ENCODE measurements around the gene THSD4. TPM values are rescaled to one million over a fixed set of nuclear protein-coding genes. Genes with fewer than 3 reads are reported as not detected.

Gene THSD4
- total RNA-seq, 5 donors from 2014 or later (not counting 1 experiment from before 2014, with no cell fraction given) = 0.03 to 0.23 (median 0.18) TPM; not detected in 2

DNA sequence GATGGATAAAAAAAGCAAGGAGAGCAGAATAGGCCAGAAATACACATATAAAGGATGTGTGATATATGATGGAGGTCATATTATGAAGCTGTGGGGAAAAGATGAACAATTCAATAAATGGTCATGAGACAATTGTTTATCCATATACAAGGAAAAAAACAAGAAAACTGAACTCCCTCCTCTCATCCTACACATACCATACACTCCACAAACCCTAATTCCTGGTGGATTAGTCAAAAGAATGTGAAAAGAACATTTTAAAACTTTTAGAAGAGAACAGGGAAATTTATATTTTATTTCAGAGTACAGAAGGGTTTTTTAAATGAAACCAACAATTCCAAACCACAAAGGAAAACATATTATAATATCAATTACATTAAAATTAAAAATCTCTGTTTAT lies 660.6 kb downstream of the THSD4 start:
- Histone ChIP-seq H3K9me3 (no peaks in the 10 kb centered on the region), H3K4me1 (ENCODE audit: control insufficient read depth in 1 of 2, extremely low read depth in 1 of 2, insufficient read depth in 2 of 2, low read length in 2 of 2) (no peaks in the 10 kb centered on the region), H3K27ac (ENCODE audit: low read length) (no peak overlapping the region), H3K36me3 (ENCODE audit: control insufficient read depth in 2 of 2, extremely low read depth in 1 of 2, insufficient read depth in 1 of 2, low read length in 1 of 2) (no peaks in the 10 kb centered on the region), H3K4me3 (ENCODE audit: control insufficient read depth in 1 of 2, extremely low read depth in 1 of 2, low read length in 1 of 2) (no peak overlapping the region), H3K27me3 (replicated peaks in 1 of 2; ENCODE audit: control insufficient read depth in 2 of 2, extremely low read depth in 1 of 2, insufficient read depth in 2 of 2, low read length in 1 of 2) (no peaks in the 10 kb centered on the region)
- Mint-ChIP-seq H3K36me3 (no peaks in the 10 kb centered on the region), H3K27ac (no peak overlapping the region), H3K4me3 (no peak overlapping the region), H3K9me3 (no peaks in the 10 kb centered on the region), H3K4me1 (peaks cover 0 to 6% (median 3%) of the 10 kb centered on the region in 3 donors), H3K27me3 (peaks cover 0 to 3% of the 10 kb centered on the region in 2 donors)
- ATAC-seq (replicated peaks in 1 of 4) (no peak), DNase-seq (no peak)
- ChIA-PET POLR2A (no interaction called here), CTCF (no interaction called here)

DNA sequence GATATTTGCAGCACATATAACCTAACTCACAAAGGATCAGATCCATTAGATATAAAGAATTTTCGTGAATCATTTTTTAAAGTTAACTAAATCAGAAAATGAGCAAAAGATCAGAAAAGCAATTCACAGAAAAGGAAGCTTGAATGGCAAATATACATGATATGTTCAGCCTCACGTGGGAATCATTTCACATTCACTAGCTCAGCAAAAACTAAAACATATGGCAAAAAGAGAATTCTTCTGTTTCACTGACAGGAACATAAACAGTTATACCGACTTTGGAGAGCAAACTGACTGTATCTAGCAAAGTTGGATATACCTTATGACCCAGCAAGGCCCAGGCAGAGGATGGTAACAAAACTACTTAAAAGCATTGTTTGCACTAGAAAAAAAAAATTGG lies 661.0 kb downstream of the THSD4 start:
- H3K4me1 Mint-ChIP-seq = peaks cover 0 to 6% (median 3%) of the 10 kb centered on the region in 3 donors
- Histone ChIP-seq H3K4me1 (ENCODE audit: control insufficient read depth in 1 of 2, extremely low read depth in 1 of 2, insufficient read depth in 2 of 2, low read length in 2 of 2) (no peaks in the 10 kb centered on the region), H3K9me3 (no peaks in the 10 kb centered on the region), H3K27me3 (replicated peaks in 1 of 2; ENCODE audit: control insufficient read depth in 2 of 2, extremely low read depth in 1 of 2, insufficient read depth in 2 of 2, low read length in 1 of 2) (no peaks in the 10 kb centered on the region), H3K4me3 (ENCODE audit: control insufficient read depth in 1 of 2, extremely low read depth in 1 of 2, low read length in 1 of 2) (no peak overlapping the region), H3K36me3 (ENCODE audit: control insufficient read depth in 2 of 2, extremely low read depth in 1 of 2, insufficient read depth in 1 of 2, low read length in 1 of 2) (no peaks in the 10 kb centered on the region), H3K27ac (ENCODE audit: low read length) (no peak overlapping the region)
- ATAC-seq (replicated peaks in 1 of 4) (no peak), DNase-seq (no peak)
- H3K36me3 Mint-ChIP-seq = no peaks in the 10 kb centered on the region
- CTCF ChIA-PET = no interaction called here
- 67% methylated on average over 2 of the region's 3 CpGs for WGBS (ENCODE audit: insufficient coverage)
- no peaks in the 10 kb centered on the region for H3K9me3 Mint-ChIP-seq
- H3K27ac Mint-ChIP-seq = no peak overlapping the region
- H3K27me3 Mint-ChIP-seq = peaks cover 0 to 7% of the 10 kb centered on the region in 2 donors
- POLR2A ChIA-PET = no interaction called here
- H3K4me3 Mint-ChIP-seq = no peak overlapping the region

DNA sequence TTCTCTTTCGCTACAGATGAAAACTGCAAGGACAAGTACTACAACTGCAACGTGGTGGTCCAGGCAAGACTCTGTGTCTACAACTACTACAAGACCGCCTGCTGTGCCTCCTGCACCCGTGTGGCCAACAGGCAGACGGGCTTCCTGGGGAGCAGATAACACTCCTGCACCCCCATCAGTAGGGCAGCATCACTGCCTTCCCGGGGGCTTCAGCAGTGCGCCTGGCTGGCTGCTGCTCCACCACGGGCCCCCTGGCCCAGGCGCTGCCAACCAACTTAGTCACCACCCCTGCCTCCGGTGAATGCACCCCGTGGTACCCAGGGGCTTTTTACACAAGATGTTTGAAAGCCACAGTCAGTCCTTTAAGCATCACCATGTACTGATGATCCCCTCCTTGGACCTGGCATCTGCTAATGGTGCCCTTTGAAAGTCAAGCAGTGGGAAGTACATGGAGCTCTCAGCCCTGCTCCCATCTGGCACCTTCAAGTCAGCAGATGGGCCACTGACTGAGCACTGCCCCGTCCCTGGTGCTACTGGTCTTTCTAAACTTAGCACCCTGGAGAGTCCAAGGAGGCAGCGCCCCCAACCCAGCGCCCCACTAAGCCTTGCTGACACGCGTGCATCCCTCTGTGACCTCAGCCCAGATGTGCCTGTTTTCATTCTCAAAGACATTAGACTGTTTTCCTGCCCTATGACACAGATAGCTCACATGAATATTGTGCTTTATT lies 662.1 kb downstream of the THSD4 start:
- WGBS (ENCODE audit: insufficient coverage) = 84% methylated on average over 13 of the region's 16 CpGs
- CTCF ChIA-PET = interaction anchor here (0.5 kb wide), 2 partner anchors 378 to 381 kb away, joined by 3 read pairs; no protein-coding TSS in a partner anchor
- H3K27ac ChIP-seq (ENCODE audit: low read length) = no peak overlapping the region

DNA sequence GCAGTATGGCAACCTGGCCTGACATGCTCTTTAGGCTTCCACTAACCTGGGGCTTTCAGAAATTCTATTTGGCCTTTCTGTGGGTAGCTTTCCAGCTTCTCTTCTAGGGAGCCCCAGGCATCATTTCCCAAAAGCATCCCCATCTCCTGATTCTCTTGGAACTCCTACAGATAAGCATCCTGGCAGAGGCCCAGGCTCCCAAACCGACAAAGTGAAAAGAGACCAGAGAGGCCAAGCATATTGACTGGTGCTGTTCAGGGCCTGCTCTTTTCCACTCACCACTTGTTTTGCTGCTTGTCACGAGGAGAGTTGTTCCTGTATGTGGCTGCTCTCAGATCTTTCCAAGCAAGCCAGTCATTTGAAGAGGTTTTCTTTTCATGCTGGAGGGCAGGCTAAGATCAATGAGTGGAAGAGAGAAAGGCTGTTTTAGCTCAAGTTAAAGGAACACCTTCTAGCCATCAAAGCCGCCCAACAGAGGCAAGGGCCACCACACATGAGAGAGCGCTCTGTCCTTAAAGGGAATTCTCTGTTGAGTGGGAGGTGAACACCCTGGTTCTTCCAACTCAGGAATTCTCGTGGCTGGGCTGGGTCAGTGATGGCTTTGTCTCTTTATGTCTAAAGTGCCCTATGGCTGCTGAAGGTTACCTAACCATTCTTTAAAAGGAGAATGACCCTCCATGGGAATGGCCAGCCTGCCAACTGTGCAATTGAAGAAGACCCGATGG lies 664.0 kb downstream of the THSD4 start:
- WGBS (ENCODE audit: insufficient coverage) = 80% methylated on average over 1 of the region's 6 CpGs
- Mint-ChIP-seq H3K4me1 (peaks cover 0 to 6% (median 3%) of the 10 kb centered on the region in 3 donors), H3K4me3 (no peak overlapping the region), H3K9me3 (no peaks in the 10 kb centered on the region), H3K27me3 (peaks cover 0 to 21% of the 10 kb centered on the region in 2 donors), H3K27ac (no peak overlapping the region), H3K36me3 (no peaks in the 10 kb centered on the region)
- Histone ChIP-seq H3K9me3 (no peaks in the 10 kb centered on the region), H3K36me3 (ENCODE audit: control insufficient read depth in 2 of 2, extremely low read depth in 1 of 2, insufficient read depth in 1 of 2, low read length in 1 of 2) (no peaks in the 10 kb centered on the region), H3K4me1 (ENCODE audit: control insufficient read depth in 1 of 2, extremely low read depth in 1 of 2, insufficient read depth in 2 of 2, low read length in 2 of 2) (no peaks in the 10 kb centered on the region), H3K4me3 (ENCODE audit: control insufficient read depth in 1 of 2, extremely low read depth in 1 of 2, low read length in 1 of 2) (no peak overlapping the region), H3K27ac (ENCODE audit: low read length) (no peak overlapping the region), H3K27me3 (replicated peaks in 1 of 2; ENCODE audit: control insufficient read depth in 2 of 2, extremely low read depth in 1 of 2, insufficient read depth in 2 of 2, low read length in 1 of 2) (peaks cover 0 to 14% of the 10 kb centered on the region in 2 experiments)
- ChIA-PET CTCF (interaction anchor here (0.6 to 1.3 kb wide), 5 partner anchors 26 to 295 kb away, joined by 3 to 15 read pairs (median 3); no protein-coding TSS in a partner anchor), POLR2A (interaction anchor here (0.6 kb wide), 2 partner anchors 159 to 1423 kb away, joined by 3 to 5 read pairs; no protein-coding TSS in a partner anchor)
- no peak for ATAC-seq (replicated peaks in 1 of 4)
- DNase-seq = no peak

More for the DNA sequence above, 662.1 kb downstream of the THSD4 start:
- no peak for ATAC-seq (replicated peaks in 1 of 4)
- Mint-ChIP-seq H3K27me3 (peaks cover 0 to 12% of the 10 kb centered on the region in 2 donors), H3K9me3 (no peaks in the 10 kb centered on the region), H3K27ac (no peak overlapping the region), H3K36me3 (no peaks in the 10 kb centered on the region), H3K4me3 (no peak overlapping the region), H3K4me1 (peaks cover 0 to 6% (median 3%) of the 10 kb centered on the region in 3 donors)
- H3K4me1 ChIP-seq (ENCODE audit: control insufficient read depth in 1 of 2, extremely low read depth in 1 of 2, insufficient read depth in 2 of 2, low read length in 2 of 2) = no peaks in the 10 kb centered on the region
- DNase-seq = no peak
- no peaks in the 10 kb centered on the region for H3K36me3 ChIP-seq (ENCODE audit: control insufficient read depth in 2 of 2, extremely low read depth in 1 of 2, insufficient read depth in 1 of 2, low read length in 1 of 2)
- no peaks in the 10 kb centered on the region for H3K9me3 ChIP-seq
- H3K27me3 ChIP-seq (replicated peaks in 1 of 2; ENCODE audit: control insufficient read depth in 2 of 2, extremely low read depth in 1 of 2, insufficient read depth in 2 of 2, low read length in 1 of 2) = peaks cover 0 to 8% of the 10 kb centered on the region in 2 experiments
- H3K4me3 ChIP-seq (ENCODE audit: control insufficient read depth in 1 of 2, extremely low read depth in 1 of 2, low read length in 1 of 2) = no peak overlapping the region
- POLR2A ChIA-PET = no interaction called here

DNA sequence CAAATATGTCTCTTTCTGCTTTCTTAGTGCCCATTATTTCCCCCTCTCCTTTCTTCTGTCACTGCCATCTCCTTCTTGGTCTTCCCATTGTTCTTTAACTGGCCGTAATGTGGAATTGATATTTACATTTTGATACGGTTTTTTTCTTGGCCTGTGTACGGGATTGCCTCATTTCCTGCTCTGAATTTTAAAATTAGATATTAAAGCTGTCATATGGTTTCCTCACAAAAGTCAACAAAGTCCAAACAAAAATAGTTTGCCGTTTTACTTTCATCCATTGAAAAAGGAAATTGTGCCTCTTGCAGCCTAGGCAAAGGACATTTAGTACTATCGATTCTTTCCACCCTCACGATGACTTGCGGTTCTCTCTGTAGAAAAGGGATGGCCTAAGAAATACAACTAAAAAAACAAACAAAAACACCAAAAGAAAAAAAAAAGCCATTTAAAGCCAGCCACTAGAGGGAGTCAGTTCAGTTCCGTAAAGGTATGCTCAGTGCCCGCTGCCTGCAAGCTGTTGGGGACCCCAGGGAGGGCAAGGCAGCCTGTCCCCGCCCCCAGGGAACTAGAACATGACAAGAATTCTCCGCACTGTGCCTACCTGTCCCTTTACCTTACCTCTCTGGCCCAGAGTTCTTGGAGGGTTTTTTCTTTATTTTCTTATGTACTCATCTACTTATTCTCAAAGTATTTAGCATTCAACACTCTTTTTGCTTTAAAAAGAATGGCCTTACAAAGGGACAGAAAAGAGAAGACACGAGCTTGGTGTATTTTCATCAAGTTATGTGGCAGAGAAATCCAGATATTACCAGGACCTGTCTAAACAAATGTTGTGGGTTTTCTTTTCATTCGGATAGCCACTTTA lies 665.1 kb downstream of the THSD4 start:
- POLR2A ChIA-PET = interaction anchor here (0.5 to 0.6 kb wide), 2 partner anchors 301 to 1422 kb away, joined by 3 read pairs; no protein-coding TSS in a partner anchor
- Mint-ChIP-seq H3K4me1 (peaks cover 0 to 6% (median 3%) of the 10 kb centered on the region in 3 donors), H3K36me3 (no peaks in the 10 kb centered on the region), H3K27me3 (peaks cover 8 to 33% of the 10 kb centered on the region in 2 donors), H3K27ac (no peak overlapping the region), H3K9me3 (no peaks in the 10 kb centered on the region), H3K4me3 (no peak overlapping the region)
- H3K4me3 ChIP-seq (ENCODE audit: control insufficient read depth in 1 of 2, extremely low read depth in 1 of 2, low read length in 1 of 2) = no peak overlapping the region
- CTCF ChIA-PET = interaction anchor here (0.6 to 1.6 kb wide), 6 partner anchors 25 to 376 kb away, joined by 3 to 6 read pairs (median 3); no protein-coding TSS in a partner anchor
- DNase-seq = peak in 21 of 35 experiments; percentile 4 to 60 (median 16)
- no peaks in the 10 kb centered on the region for H3K36me3 ChIP-seq (ENCODE audit: control insufficient read depth in 2 of 2, extremely low read depth in 1 of 2, insufficient read depth in 1 of 2, low read length in 1 of 2)
- H3K4me1 ChIP-seq (ENCODE audit: control insufficient read depth in 1 of 2, extremely low read depth in 1 of 2, insufficient read depth in 2 of 2, low read length in 2 of 2) = no peaks in the 10 kb centered on the region
- peaks cover 0 to 21% of the 10 kb centered on the region in 2 experiments for H3K27me3 ChIP-seq (replicated peaks in 1 of 2; ENCODE audit: control insufficient read depth in 2 of 2, extremely low read depth in 1 of 2, insufficient read depth in 2 of 2, low read length in 1 of 2)
- no peak for ATAC-seq (replicated peaks in 1 of 4)
- no CpG with 5 or more reads among the region's 13 CpGs for WGBS (ENCODE audit: insufficient coverage)
- H3K9me3 ChIP-seq = no peaks in the 10 kb centered on the region
- H3K27ac ChIP-seq (ENCODE audit: low read length) = no peak overlapping the region

All from T-cell (primary cell).